Lower lobe of right lung (tissue), 2 donors: ENCODE data around the gene ABCA3. TPM values are rescaled to one million over a fixed set of nuclear protein-coding genes. Genes with fewer than 3 reads are reported as not detected.

Experiments
- ATAC-seq, 2 donors: fragments of 200-7000 bp; cut with Tn5 transposase; one replicate each; pipeline ENCODE4 v1.9.1; 2020 to 2022; ENCODE audit warnings: mild to moderate bottlenecking in 2 of 2, moderate library complexity in 2 of 2
- DNase-seq: peaks from one replicate; pipeline ENCODE4 v3.0.0-alpha.2; 2020
- H3K27ac ChIP-seq: fragments of 200-600 bp; one replicate; pipeline ENCODE4 v1.8.0; 2022
- H3K27me3 ChIP-seq: fragments of 200-600 bp; one replicate; pipeline ENCODE4 v1.8.0; 2022; ENCODE audit warnings: low read depth
- H3K36me3 ChIP-seq: fragments of 200-600 bp; one replicate; pipeline ENCODE4 v1.8.0; 2022; ENCODE audit warnings: mild to moderate bottlenecking
- H3K4me1 ChIP-seq: fragments of 200-600 bp; one replicate; pipeline ENCODE4 v1.8.0; 2022
- H3K4me3 ChIP-seq: fragments of 200-600 bp; one replicate; pipeline ENCODE4 v1.8.0; 2022; ENCODE audit warnings: mild to moderate bottlenecking
- H3K9me3 ChIP-seq: fragments of 200-600 bp; one replicate; pipeline ENCODE4 v1.8.0; 2022
- intact Hi-C: fragments of 100-400 bp; cut with DNase I; formaldehyde crosslinking; loops from one replicate; pipeline ENCODE4 v1.11.0; 2022
- total RNA-seq: library from RNA; stranded (reverse); fragmentation: NEBNext Ultra II Directional; extraction: Animal tissue kit (Norgen Biotek cat#: 25700); gene quantifications from one replicate; pipeline ENCODE4 v1.2.1, GENCODE V29; 2021
- TF ChIP-seq, protein P1 (sequence below): fragments of 200-600 bp; IDR thresholded peaks from one replicate; pipeline ENCODE4 v1.8.0; 2022; ENCODE audit warnings: antibody characterized with exemption, mild to moderate bottlenecking
- donor health status: DM: no; HTN: yes; CAD: no; lungs with severe emphysema.

Gene ABCA3
- total RNA-seq, 1 donor from 2014 or later: 491 TPM

DNA sequence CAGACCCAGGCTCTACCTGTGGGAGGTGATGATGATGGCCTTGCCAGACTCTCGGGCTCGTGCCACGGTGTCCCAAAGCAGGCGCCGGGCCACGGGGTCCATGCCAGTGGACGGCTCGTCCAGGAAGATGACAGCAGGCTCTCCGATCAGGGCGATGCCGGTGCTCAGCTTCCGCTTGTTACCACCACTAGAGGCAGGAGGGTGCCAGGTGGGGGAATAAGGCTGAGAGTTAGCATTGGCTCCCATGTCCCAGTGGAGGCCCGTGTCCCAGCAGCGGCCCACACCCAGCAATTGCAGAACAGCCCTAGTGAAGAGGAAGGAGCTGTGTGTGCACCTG lies 62.3 kb downstream of the ABCA3 start:
- Histone ChIP-seq H3K4me3 (no peak overlapping the region), H3K27ac (no peak overlapping the region), H3K4me1 (no peaks in the 10 kb centered on the region), H3K36me3 (peaks cover 65% of the 10 kb centered on the region), H3K27me3 (no peaks in the 10 kb centered on the region), H3K9me3 (no peaks in the 10 kb centered on the region)
- DNase-seq: no peak
- TF ChIP-seq, protein P1, sequence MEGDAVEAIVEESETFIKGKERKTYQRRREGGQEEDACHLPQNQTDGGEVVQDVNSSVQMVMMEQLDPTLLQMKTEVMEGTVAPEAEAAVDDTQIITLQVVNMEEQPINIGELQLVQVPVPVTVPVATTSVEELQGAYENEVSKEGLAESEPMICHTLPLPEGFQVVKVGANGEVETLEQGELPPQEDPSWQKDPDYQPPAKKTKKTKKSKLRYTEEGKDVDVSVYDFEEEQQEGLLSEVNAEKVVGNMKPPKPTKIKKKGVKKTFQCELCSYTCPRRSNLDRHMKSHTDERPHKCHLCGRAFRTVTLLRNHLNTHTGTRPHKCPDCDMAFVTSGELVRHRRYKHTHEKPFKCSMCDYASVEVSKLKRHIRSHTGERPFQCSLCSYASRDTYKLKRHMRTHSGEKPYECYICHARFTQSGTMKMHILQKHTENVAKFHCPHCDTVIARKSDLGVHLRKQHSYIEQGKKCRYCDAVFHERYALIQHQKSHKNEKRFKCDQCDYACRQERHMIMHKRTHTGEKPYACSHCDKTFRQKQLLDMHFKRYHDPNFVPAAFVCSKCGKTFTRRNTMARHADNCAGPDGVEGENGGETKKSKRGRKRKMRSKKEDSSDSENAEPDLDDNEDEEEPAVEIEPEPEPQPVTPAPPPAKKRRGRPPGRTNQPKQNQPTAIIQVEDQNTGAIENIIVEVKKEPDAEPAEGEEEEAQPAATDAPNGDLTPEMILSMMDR: no peak
- ATAC-seq: no peak
- intact Hi-C loops: no loop called here

- ATAC-seq (no peak), DNase-seq (no peak)
- Histone ChIP-seq H3K4me3 (no peak overlapping the region), H3K9me3 (no peaks in the 10 kb centered on the region), H3K4me1 (no peaks in the 10 kb centered on the region), H3K36me3 (peaks cover 60% of the 10 kb centered on the region), H3K27me3 (no peaks in the 10 kb centered on the region), H3K27ac (no peak overlapping the region)
- TF ChIP-seq, protein P1: no peak
- intact Hi-C loops: no loop called here
These were observed 62.9 kb downstream of the ABCA3 start for GRCh38 chr16:2277466-2278271.

DNA sequence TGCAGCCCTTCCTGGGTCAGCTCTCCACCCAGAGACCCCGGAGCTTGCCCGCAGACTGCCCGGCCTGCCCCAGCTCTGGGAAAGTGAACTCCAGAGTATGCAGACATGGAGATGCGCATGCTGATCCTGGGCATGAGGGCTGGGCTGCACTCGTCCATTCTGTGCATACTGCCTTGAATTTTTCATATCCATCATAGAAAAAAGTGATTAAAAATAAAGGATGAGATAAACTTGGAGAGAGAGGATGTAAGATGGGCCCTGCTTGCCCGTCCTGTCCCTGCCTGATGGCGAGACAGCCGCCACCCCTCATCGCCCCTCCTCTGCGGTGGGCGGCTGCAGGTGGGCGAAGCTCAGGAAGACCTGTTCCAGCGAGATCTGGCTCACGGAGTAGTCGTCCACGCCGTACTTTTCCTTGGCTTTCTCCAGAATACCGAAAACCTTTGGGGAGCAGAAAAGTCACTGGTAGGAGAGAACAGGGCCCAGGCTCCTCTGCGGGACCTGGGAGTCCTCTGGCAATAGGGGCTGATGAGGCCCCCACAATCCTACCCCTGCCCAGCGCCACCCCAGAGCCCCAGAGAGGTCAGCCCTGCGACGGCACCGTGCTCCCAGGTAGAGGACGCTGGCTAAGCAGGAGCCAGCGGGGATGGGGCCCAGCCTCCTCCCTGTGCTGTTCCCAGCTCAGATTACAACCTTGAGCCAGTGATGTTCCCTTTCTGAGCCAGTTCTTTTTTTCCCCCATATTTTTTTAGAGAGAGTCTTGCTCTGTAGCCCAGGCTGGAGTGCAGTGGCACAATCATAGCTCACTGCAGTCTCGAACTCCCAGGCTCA lies 63.9 kb downstream of the ABCA3 start:
- Histone ChIP-seq H3K27ac (no peak overlapping the region), H3K27me3 (no peaks in the 10 kb centered on the region), H3K9me3 (no peaks in the 10 kb centered on the region), H3K4me1 (no peaks in the 10 kb centered on the region), H3K36me3 (peaks cover 60% of the 10 kb centered on the region), H3K4me3 (no peak overlapping the region)
- TF ChIP-seq, protein P1: no peak
- ATAC-seq (no peak), DNase-seq (no peak)
- intact Hi-C loops: no loop called here

GRCh38 chr16:2275476-2276367 lies 64.8 kb downstream of the ABCA3 start:
- intact Hi-C loops: no loop called here
- no peaks in the 10 kb centered on the region for H3K4me1 ChIP-seq
- no peak overlapping the region for H3K27ac ChIP-seq
- TF ChIP-seq, protein P1: no peak
- H3K27me3 ChIP-seq: no peaks in the 10 kb centered on the region
- H3K4me3 ChIP-seq: no peak overlapping the region
- no peaks in the 10 kb centered on the region for H3K9me3 ChIP-seq
- peaks cover 51% of the 10 kb centered on the region for H3K36me3 ChIP-seq
- DNase-seq (no peak), ATAC-seq (no peak)

DNA sequence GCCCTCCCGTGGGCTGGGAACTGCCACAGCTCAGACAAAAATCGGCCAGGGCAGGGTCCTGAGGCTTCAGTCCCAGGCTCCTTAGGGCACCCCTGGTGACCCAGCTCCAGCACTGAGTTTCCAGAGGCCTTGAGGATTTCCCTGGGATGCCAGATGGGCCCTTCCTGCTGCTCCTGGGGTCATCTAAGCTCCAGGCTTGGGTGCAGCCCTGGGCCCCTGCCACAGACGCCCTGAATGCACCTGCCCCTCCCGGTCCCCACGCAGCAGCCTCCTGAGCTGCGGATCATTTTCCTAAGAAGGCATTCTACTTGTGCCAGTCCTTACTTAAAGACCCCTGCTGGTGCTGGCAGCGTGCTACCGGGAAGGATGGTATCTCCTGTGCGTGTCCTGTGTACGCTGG lies 66.6 kb downstream of the ABCA3 start:
- intact Hi-C loops: no loop called here
- DNase-seq: no peak

More for the DNA sequence above, 66.6 kb downstream of the ABCA3 start:
- H3K4me3 ChIP-seq: no peak overlapping the region
- H3K4me1 ChIP-seq: peaks cover 13% of the 10 kb centered on the region
- H3K36me3 ChIP-seq: peaks cover 33% of the 10 kb centered on the region
- no peaks in the 10 kb centered on the region for H3K27me3 ChIP-seq
- TF ChIP-seq, protein P1: no peak
- ATAC-seq: no peak
- H3K9me3 ChIP-seq: no peaks in the 10 kb centered on the region
- H3K27ac ChIP-seq: no peak overlapping the region
